Glutamatergic neuron (in vitro differentiated cells): Measurements from ENCODE around the gene KRT7. TPM values are rescaled to one million over a fixed set of nuclear protein-coding genes. Genes with fewer than 3 reads are reported as not detected.
A peak's percentile ranks its signal among the peaks of the same experiment; 100 is the strongest.

ENCODE experiments used
- DNase-seq: peaks from one replicate; pipeline ENCODE4 v3.0.0; 2022
- H3K27ac Mint-ChIP-seq: one replicate; pipeline ENCODE4 v1.8.0; 2020; ENCODE audit warnings: mild to moderate bottlenecking, mixed read lengths, inconsistent platforms; ENCODE audit not compliant: unreplicated experiment
- H3K27me3 Mint-ChIP-seq: one replicate; pipeline ENCODE4 v1.8.0; 2020; ENCODE audit warnings: mild to moderate bottlenecking, moderate library complexity, mixed read lengths, inconsistent platforms; ENCODE audit not compliant: unreplicated experiment
- H3K36me3 Mint-ChIP-seq: one replicate; pipeline ENCODE4 v1.8.0; 2020; ENCODE audit warnings: mild to moderate bottlenecking, mixed read lengths, inconsistent platforms; ENCODE audit not compliant: unreplicated experiment
- H3K4me1 Mint-ChIP-seq: one replicate; pipeline ENCODE4 v1.8.0; 2020; ENCODE audit warnings: mild to moderate bottlenecking, low read depth, mixed read lengths, inconsistent platforms; ENCODE audit not compliant: unreplicated experiment
- H3K4me3 Mint-ChIP-seq: one replicate; pipeline ENCODE4 v1.8.0; 2020; ENCODE audit warnings: mild to moderate bottlenecking, mixed read lengths, inconsistent platforms; ENCODE audit not compliant: unreplicated experiment
- H3K9me3 Mint-ChIP-seq: one replicate; pipeline ENCODE4 v1.8.0; 2020; ENCODE audit warnings: mild to moderate bottlenecking, moderate library complexity, mixed read lengths, inconsistent platforms; ENCODE audit not compliant: unreplicated experiment
- total RNA-seq: library from RNA; stranded (reverse); fragmentation: NEBNext Ultra II Directional; extraction: Animal tissue kit (Norgen Biotek cat#: 25700); gene quantifications from one replicate; pipeline ENCODE4 v1.2.1, GENCODE V29; 2021; ENCODE audit not compliant: unreplicated experiment
- TF ChIP-seq, protein P1 (sequence below): fragments of 200-600 bp; sonication (generic); IDR thresholded peaks from one replicate; pipeline ENCODE4 v1.5.0; 2021; ENCODE audit not compliant: partially characterized antibody, unreplicated experiment

KRT7 gene
- total RNA-seq, 1 donor from 2014 or later = not detected

DNA sequence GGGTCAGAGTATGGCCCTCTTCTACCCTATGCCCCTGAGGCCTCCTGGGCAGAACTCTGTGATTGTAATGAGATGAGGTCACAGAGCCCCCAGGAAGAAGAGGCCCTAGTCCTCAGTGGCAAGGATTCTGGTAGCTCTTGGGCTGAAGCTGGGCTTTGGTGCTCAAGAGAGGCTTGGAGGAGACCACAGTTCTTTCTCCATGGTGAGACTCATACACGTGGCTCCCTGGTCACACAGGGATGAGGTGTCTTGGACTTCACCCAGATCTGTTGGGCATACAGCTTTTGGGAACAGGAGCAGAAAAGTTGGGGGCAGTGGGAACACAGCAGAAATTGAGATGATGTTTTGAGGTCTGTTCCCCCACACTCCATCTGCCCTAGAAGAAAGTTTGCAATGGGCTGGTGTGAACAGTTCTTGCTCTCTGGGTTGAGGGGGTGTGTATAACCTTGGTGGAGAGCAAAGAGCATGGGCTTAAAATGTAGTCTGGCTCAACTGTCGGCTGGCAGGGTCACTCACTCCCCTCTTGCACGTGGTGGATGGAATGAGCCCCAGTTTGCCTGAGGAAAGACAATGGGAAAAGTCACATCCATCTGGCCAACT lies 41.6 kb downstream of the KRT7 start, which contains the start of gene KRT86:
Gene KRT86 (plus strand): TSS at position 125 of the 600 bp plus-strand sequence. CDS start 27,272 bp downstream, outside the sequence.
- peaks cover 4% of the 10 kb centered on the region for H3K27me3 Mint-ChIP-seq
- no peaks in the 10 kb centered on the region for H3K36me3 Mint-ChIP-seq
- H3K4me1 Mint-ChIP-seq = no peaks in the 10 kb centered on the region
- no peak within 1 kb of the TSS for H3K27ac Mint-ChIP-seq
- H3K9me3 Mint-ChIP-seq = peaks cover 1% of the 10 kb centered on the region
- TF ChIP-seq, protein P1, sequence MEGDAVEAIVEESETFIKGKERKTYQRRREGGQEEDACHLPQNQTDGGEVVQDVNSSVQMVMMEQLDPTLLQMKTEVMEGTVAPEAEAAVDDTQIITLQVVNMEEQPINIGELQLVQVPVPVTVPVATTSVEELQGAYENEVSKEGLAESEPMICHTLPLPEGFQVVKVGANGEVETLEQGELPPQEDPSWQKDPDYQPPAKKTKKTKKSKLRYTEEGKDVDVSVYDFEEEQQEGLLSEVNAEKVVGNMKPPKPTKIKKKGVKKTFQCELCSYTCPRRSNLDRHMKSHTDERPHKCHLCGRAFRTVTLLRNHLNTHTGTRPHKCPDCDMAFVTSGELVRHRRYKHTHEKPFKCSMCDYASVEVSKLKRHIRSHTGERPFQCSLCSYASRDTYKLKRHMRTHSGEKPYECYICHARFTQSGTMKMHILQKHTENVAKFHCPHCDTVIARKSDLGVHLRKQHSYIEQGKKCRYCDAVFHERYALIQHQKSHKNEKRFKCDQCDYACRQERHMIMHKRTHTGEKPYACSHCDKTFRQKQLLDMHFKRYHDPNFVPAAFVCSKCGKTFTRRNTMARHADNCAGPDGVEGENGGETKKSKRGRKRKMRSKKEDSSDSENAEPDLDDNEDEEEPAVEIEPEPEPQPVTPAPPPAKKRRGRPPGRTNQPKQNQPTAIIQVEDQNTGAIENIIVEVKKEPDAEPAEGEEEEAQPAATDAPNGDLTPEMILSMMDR = no peak
- no peak within 1 kb of the TSS for H3K4me3 Mint-ChIP-seq
- DNase-seq = no peak

DNA sequence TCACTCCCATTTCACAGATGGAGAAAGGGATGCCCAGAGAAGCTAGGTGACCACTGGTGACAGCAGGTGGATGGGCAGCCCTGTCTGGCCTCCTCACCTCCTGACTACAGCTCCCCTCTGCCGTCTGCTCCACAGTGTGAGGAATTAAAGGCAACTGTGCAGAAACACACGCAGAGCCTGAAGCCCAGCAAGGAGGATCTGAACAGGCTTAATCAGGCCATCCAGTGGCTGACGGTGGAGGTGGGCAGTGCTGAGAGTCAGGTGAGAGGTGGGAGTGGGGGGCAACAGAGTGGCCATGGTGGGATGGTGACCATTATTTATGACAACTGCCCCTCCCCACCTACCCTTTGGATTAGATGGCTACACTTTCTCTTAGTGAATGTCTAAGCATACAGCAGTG lies 42.6 kb downstream of the KRT7 start:
- Mint-ChIP-seq H3K4me1 (no peaks in the 10 kb centered on the region), H3K4me3 (no peak overlapping the region), H3K36me3 (no peaks in the 10 kb centered on the region), H3K9me3 (peaks cover 1% of the 10 kb centered on the region), H3K27ac (no peak overlapping the region), H3K27me3 (peaks cover 4% of the 10 kb centered on the region)
- no peak for DNase-seq
- TF ChIP-seq, protein P1 = no peak

DNA sequence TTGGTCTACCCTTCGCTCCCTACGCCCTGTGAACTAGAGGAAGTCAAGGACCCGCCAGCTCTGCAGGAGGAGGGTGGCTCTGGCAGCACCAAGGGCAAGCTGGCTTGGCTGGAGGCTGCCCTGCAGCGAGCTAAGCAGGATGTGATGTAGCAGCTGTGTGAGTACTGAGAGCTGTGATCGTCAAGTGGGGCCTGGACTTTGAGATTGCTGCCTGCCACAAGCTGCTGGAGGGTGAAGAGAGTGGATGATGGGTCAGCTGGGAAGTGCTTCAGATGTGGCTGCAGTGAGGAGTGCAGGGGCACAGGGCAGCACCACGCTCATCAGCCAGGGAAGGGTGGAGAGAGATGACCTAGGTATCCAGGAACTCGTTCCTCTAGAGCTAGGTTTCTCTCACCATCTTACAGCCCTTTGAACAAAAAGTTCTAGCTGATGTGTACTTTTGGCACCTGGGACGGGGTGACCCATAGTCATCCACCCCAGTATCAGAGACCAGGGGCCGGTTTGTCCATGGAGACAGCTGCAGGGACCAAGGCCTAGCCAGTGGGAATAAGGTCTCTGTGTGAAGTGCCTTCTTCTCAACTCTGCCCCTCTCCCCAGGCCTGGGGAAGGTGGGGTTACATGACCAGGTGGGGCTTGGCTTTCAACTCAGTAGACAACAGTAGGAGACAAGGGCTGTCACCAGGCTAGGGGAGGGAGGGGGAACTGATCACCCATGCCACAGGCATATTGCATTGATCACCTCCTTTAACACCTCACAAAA lies 44.6 kb downstream of the KRT7 start:
- no peak overlapping the region for H3K27ac Mint-ChIP-seq
- peaks cover 1% of the 10 kb centered on the region for H3K9me3 Mint-ChIP-seq
- no peak overlapping the region for H3K4me3 Mint-ChIP-seq
- TF ChIP-seq, protein P1 = no peak
- H3K27me3 Mint-ChIP-seq = peaks cover 2% of the 10 kb centered on the region
- H3K36me3 Mint-ChIP-seq = no peaks in the 10 kb centered on the region
- DNase-seq = no peak
- H3K4me1 Mint-ChIP-seq = no peaks in the 10 kb centered on the region

DNA sequence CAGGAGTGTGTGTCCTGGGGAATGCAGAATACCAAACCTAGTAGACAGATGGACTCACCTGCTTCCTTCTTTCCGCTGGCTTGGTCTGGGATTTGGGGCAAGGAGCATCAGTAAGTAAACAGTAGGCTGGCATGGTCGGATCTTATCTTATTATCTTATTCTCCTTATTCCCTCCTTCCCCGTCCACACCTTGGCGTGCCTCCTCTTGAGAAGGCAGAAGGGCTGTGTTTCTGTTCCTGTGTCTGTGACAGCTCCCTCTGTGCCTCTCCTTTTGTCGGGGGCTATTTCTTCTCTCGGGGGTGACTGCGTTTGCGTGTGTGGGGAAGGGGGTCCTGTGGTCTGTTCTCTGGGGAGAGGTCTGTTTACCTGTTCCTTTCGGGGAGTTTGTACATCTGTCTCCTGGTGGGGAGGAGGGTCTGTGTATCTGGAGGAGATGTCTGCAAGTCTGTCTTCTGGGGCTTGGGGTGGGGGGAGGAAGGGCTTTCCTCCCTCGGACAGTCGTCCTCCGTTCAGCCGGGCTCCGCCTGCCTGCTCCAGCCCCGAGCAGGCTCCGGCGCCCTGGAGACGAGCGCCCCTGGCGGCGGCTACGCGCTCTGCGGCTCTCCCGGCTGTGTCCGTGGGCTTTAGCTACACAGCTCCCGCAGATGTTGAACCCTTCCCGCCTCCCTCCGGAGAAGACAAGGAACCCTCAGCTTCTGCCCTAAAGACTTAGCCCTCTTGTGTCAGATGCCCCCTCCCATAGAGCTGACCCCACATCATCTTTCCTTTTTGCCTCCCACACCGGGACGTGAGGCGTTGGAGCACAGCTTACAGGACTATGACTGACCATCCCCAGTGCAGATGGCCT lies 45.8 kb downstream of the KRT7 start:
- peaks cover 2% of the 10 kb centered on the region for H3K27me3 Mint-ChIP-seq
- peaks cover 1% of the 10 kb centered on the region for H3K9me3 Mint-ChIP-seq
- TF ChIP-seq, protein P1 = peak; percentile 92
- no peaks in the 10 kb centered on the region for H3K4me1 Mint-ChIP-seq
- peak overlapping the region; percentile 80 for H3K4me3 Mint-ChIP-seq
- DNase-seq = peak; percentile 90
- H3K36me3 Mint-ChIP-seq = no peaks in the 10 kb centered on the region
- peak overlapping the region; percentile 45 for H3K27ac Mint-ChIP-seq
